ENCODE results near the gene NAMPT.
"Not testable (repeated sequence)": the region's sequence is repeated elsewhere in the genome, so short reads cannot be mapped to it uniquely, and the experiment has no call there.

Gene NAMPT

GRCh38 chr7:106284714-106285050, at the start of gene NAMPT:
TSS of gene NAMPT (minus strand) at chr7:106284983. CDS start at chr7:106284884, 99 bp downstream.
- DNase-seq (ENCODE audit: low spot score), result no peak

GRCh38 chr7:106332201-106332600, 47.4 kb upstream of the NAMPT start:
- DNase-seq (ENCODE audit: low spot score), result no peak

- DNase-seq (ENCODE audit: low spot score), result no peak
These were observed 46.8 kb upstream of the NAMPT start for GRCh38 chr7:106331441-106332175.

- DNase-seq (ENCODE audit: low spot score), result no peak
These were observed 45.4 kb upstream of the NAMPT start for GRCh38 chr7:106329971-106330733.

- DNase-seq (ENCODE audit: low spot score), result no peak
These were observed 44.6 kb upstream of the NAMPT start for GRCh38 chr7:106329408-106329807.

- DNase-seq (ENCODE audit: low spot score), result no peak
These were observed 43.0 kb upstream of the NAMPT start for GRCh38 chr7:106327538-106328481.

- no peak for DNase-seq (ENCODE audit: low spot score)
These were observed 42.1 kb upstream of the NAMPT start for GRCh38 chr7:106326594-106327537.

- not testable (repeated sequence) for DNase-seq (ENCODE audit: low spot score)
These were observed 39.7 kb upstream of the NAMPT start for GRCh38 chr7:106324509-106324908.

GRCh38 chr7:106320254-106320770, 35.5 kb upstream of the NAMPT start:
- DNase-seq (ENCODE audit: low spot score), result not testable (repeated sequence)

GRCh38 chr7:106318482-106318881, 33.7 kb upstream of the NAMPT start:
- DNase-seq (ENCODE audit: low spot score), result no peak

GRCh38 chr7:106317971-106318370, 33.2 kb upstream of the NAMPT start:
- DNase-seq (ENCODE audit: low spot score), result no peak

- DNase-seq (ENCODE audit: low spot score), result no peak
These were observed 32.2 kb upstream of the NAMPT start for GRCh38 chr7:106316947-106317346.

- DNase-seq (ENCODE audit: low spot score), result no peak
These were observed 30.1 kb upstream of the NAMPT start for GRCh38 chr7:106314875-106315274.

- no peak for DNase-seq (ENCODE audit: low spot score)
These were observed 29.2 kb upstream of the NAMPT start for GRCh38 chr7:106313966-106314365.

GRCh38 chr7:106313456-106313901, 28.7 kb upstream of the NAMPT start:
- DNase-seq (ENCODE audit: low spot score), result no peak

- no peak for DNase-seq (ENCODE audit: low spot score)
These were observed 28.1 kb upstream of the NAMPT start for GRCh38 chr7:106312906-106313305.

GRCh38 chr7:106312099-106312871, 27.5 kb upstream of the NAMPT start:
- DNase-seq (ENCODE audit: low spot score), result no peak

GRCh38 chr7:106309362-106309761, 24.6 kb upstream of the NAMPT start:
- DNase-seq (ENCODE audit: low spot score), result no peak

GRCh38 chr7:106306256-106306655, 21.5 kb upstream of the NAMPT start:
- DNase-seq (ENCODE audit: low spot score), result no peak

- no peak for DNase-seq (ENCODE audit: low spot score)
These were observed 20.9 kb upstream of the NAMPT start for GRCh38 chr7:106305732-106306131.

Data from hematopoietic multipotent progenitor cell treated with erythropoietin and hydrocortisone succinate and interleukin-3 and kit ligand, for 15 days (in vitro differentiated cells).